Glutamatergic neuron (in vitro differentiated cells): ENCODE results near the gene TMOD2. TPM values are rescaled to one million over a fixed set of nuclear protein-coding genes. Genes with fewer than 3 reads are reported as not detected.
A peak's percentile ranks its signal among the peaks of the same experiment; 100 is the strongest.

ENCODE experiments used
- DNase-seq: peaks from one replicate; pipeline ENCODE4 v3.0.0; 2022
- H3K27ac Mint-ChIP-seq: one replicate; pipeline ENCODE4 v1.8.0; 2020; ENCODE audit warnings: mild to moderate bottlenecking, mixed read lengths, inconsistent platforms; ENCODE audit not compliant: unreplicated experiment
- H3K27me3 Mint-ChIP-seq: one replicate; pipeline ENCODE4 v1.8.0; 2020; ENCODE audit warnings: mild to moderate bottlenecking, moderate library complexity, mixed read lengths, inconsistent platforms; ENCODE audit not compliant: unreplicated experiment
- H3K36me3 Mint-ChIP-seq: one replicate; pipeline ENCODE4 v1.8.0; 2020; ENCODE audit warnings: mild to moderate bottlenecking, mixed read lengths, inconsistent platforms; ENCODE audit not compliant: unreplicated experiment
- H3K4me1 Mint-ChIP-seq: one replicate; pipeline ENCODE4 v1.8.0; 2020; ENCODE audit warnings: mild to moderate bottlenecking, low read depth, mixed read lengths, inconsistent platforms; ENCODE audit not compliant: unreplicated experiment
- H3K4me3 Mint-ChIP-seq: one replicate; pipeline ENCODE4 v1.8.0; 2020; ENCODE audit warnings: mild to moderate bottlenecking, mixed read lengths, inconsistent platforms; ENCODE audit not compliant: unreplicated experiment
- H3K9me3 Mint-ChIP-seq: one replicate; pipeline ENCODE4 v1.8.0; 2020; ENCODE audit warnings: mild to moderate bottlenecking, moderate library complexity, mixed read lengths, inconsistent platforms; ENCODE audit not compliant: unreplicated experiment
- CTCF ChIP-seq: fragments of 200-600 bp; sonication (generic); IDR thresholded peaks from one replicate; pipeline ENCODE4 v1.5.0; 2021; ENCODE audit not compliant: partially characterized antibody, unreplicated experiment
- total RNA-seq: library from RNA; stranded (reverse); fragmentation: NEBNext Ultra II Directional; extraction: Animal tissue kit (Norgen Biotek cat#: 25700); gene quantifications from one replicate; pipeline ENCODE4 v1.2.1, GENCODE V29; 2021; ENCODE audit not compliant: unreplicated experiment

Gene TMOD2
- total RNA-seq, 1 donor from 2014 or later = 75.0 TPM

DNA sequence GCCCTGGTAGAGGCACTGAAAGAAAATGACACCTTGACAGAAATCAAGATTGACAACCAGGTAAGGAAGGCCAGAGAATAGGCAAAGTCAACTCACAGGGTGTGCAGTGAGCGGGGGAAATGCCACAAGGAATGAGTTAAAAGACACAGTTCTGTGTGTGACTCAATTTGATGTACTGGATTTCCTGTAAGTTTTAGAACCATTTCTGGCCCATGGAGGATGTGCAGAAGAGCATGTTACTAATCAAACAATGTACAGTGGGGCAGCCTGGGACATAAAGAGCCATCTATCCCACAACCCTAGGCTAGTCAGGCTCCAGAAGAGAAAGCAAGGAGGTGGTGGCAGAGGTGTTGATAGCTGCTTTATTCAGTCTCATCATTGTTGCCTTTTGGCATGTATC is 46.9 kb downstream of the TMOD2 start:
- H3K27ac Mint-ChIP-seq = peak overlapping the region; percentile 36
- peaks cover 8% of the 10 kb centered on the region for H3K9me3 Mint-ChIP-seq
- peaks cover 46% of the 10 kb centered on the region for H3K4me1 Mint-ChIP-seq
- peak overlapping the region; percentile 51 for H3K4me3 Mint-ChIP-seq
- H3K36me3 Mint-ChIP-seq = peaks cover 4% of the 10 kb centered on the region
- H3K27me3 Mint-ChIP-seq = peaks cover 14% of the 10 kb centered on the region
- no peak for TF ChIP-seq CTCF
- no peak for DNase-seq

DNA sequence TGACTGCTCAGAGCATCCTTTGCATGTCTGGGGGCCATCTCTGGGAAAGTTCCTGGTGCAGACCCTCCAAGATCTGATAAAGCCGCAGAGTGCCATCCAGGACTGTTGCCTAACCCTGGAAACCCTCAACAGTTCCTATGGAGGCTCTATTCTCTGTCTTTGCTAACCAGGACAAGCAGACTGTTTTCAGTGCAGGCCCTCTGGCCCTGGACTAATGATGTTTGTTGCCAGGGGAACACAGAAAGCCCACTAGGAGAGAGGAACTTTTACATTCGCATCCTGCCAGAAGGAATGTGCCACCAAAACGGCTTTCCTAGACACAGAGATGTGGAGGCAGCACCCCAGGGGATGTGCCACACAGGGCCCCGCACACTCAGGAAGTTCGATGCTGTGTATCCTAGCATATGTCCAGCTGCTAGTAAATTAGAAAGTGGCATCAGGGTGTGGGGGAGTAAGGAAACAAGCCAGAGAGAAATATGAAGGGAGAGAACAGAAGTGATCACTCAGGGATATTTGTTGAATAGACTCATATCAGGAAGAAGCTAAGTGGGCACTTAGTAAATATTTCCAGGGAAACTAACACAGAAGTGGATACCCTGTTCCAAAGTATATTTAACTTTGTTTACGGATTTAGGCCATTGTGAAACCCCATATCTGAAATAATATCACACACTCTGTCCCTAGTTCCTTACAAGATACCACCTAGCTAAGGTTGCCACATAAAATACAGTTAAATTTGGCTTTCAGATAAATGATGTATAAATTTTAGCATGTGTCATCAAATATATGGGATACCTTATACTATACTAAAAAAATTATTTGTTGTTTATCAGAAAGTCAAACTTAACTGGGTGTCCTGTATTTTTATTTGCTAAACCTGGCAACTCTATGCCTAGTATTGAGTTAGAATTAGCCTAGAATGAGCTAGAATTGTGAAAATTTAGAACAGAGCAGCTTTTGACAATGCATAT is 48.2 kb downstream of the TMOD2 start:
- peak overlapping the region; percentile 72 for H3K27ac Mint-ChIP-seq
- peaks cover 14% of the 10 kb centered on the region for H3K27me3 Mint-ChIP-seq

GRCh38 chr15:51801391-51801835 is 50.0 kb downstream of the TMOD2 start:
- Mint-ChIP-seq H3K4me1 (peaks cover 36% of the 10 kb centered on the region), H3K27ac (peak overlapping the region; percentile 78), H3K36me3 (peaks cover 7% of the 10 kb centered on the region), H3K27me3 (peaks cover 15% of the 10 kb centered on the region), H3K9me3 (peaks cover 8% of the 10 kb centered on the region), H3K4me3 (peak overlapping the region; percentile 39)
- peak; percentile 37 for TF ChIP-seq CTCF
- DNase-seq = peak; percentile 75

More for the DNA sequence above, 48.2 kb downstream of the TMOD2 start:
- no peak for DNase-seq
- TF ChIP-seq CTCF = no peak
- Mint-ChIP-seq H3K36me3 (peaks cover 4% of the 10 kb centered on the region), H3K9me3 (peaks cover 8% of the 10 kb centered on the region), H3K4me3 (peak overlapping the region; percentile 55), H3K4me1 (peaks cover 46% of the 10 kb centered on the region)

- H3K4me1 Mint-ChIP-seq = peaks cover 26% of the 10 kb centered on the region
- H3K4me3 Mint-ChIP-seq = no peak overlapping the region
Measured at GRCh38 chr15:51802593-51802992, 51.2 kb downstream of the TMOD2 start.

More at GRCh38 chr15:51802593-51802992, 51.2 kb downstream of the TMOD2 start:
- H3K27me3 Mint-ChIP-seq = peaks cover 9% of the 10 kb centered on the region
- H3K27ac Mint-ChIP-seq = no peak overlapping the region
- H3K36me3 Mint-ChIP-seq = peaks cover 17% of the 10 kb centered on the region
- DNase-seq = no peak
- peaks cover 2% of the 10 kb centered on the region for H3K9me3 Mint-ChIP-seq
- no peak for TF ChIP-seq CTCF
